Endothelial cell of umbilical vein (primary cell): ENCODE data around the gene DUSP19. TPM values are rescaled to one million over a fixed set of nuclear protein-coding genes. Genes with fewer than 3 reads are reported as not detected.

ENCODE experiments used
- BruUV-seq: library from RNA; stranded (reverse); fragments of 400-500 nt; replicated peaks from 2 replicates; lab custom pipeline; 2021; lab: Mats Ljungman, UMichigan
- CTCF ChIA-PET: fragments of 300-600, 350-600 bp; sonication (Branson Sonifier 250); formaldehyde crosslinking; loops from one replicate; lab custom pipeline; 2021; ENCODE audit warnings: antibody characterized with exemption, inconsistent platforms; lab: Charles Lee
- POLR2A ChIA-PET: fragments of 300-600, 350-600 bp; sonication (Branson Sonifier 250); formaldehyde crosslinking; loops from one replicate; lab custom pipeline; 2021; ENCODE audit warnings: antibody characterized with exemption, inconsistent platforms; lab: Charles Lee
- DNase-seq: peaks from one replicate; pipeline ENCODE4 v3.0.0-alpha.2; 2011; ENCODE audit warnings: low read depth, low spot score
- FAIRE-seq: peaks from 2 replicates; lab custom pipeline; 2011; peaks lifted over from hg19 to GRCh38; lab: Jason Lieb, UNC
- H2AFZ ChIP-seq: 2 replicates; pipeline ENCODE4 v1.6.0; 2012; ENCODE audit warnings: low read depth, low read length, control low read depth, inconsistent platforms
- H3K27ac ChIP-seq: 2 replicates; pipeline ENCODE4 v1.5.1; 2011; ENCODE audit warnings: low read depth, mild to moderate bottlenecking, control low read depth, low read length, moderate library complexity; ENCODE audit not compliant: insufficient read depth
- H3K27me3 ChIP-seq, 2 experiments: 2 replicates each; pipeline versions ENCODE4 v1.6.0 to v1.6.1; 2011; ENCODE audit warnings: low read length in 2 of 2, mixed read lengths in 1 of 2; ENCODE audit not compliant: control insufficient read depth in 2 of 2, insufficient read depth in 2 of 2
- H3K36me3 ChIP-seq, 2 experiments: 2 replicates in 1 of 2; 3 replicates in 1 of 2; pipeline ENCODE4 v1.5.1; 2011; ENCODE audit warnings: low read length in 2 of 2, mild to moderate bottlenecking in 1 of 2, moderate library complexity in 1 of 2; ENCODE audit not compliant: control insufficient read depth in 2 of 2, insufficient read depth in 2 of 2; ENCODE audit errors: extremely low read depth in 1 of 2
- H3K4me1 ChIP-seq: 3 replicates; pipeline ENCODE4 v1.5.1; 2011; ENCODE audit warnings: mild to moderate bottlenecking, low read length; ENCODE audit not compliant: control insufficient read depth, insufficient read depth; ENCODE audit errors: extremely low read depth
- H3K4me2 ChIP-seq: 2 replicates; pipeline ENCODE4 v1.6.1; 2011; ENCODE audit warnings: low read length, control low read depth, mixed read lengths; ENCODE audit not compliant: insufficient read depth
- H3K4me3 ChIP-seq, 3 experiments: fragments of 200-600 bp in 1 of 3; sonication (generic), shearing (Covaris generic) in 1 of 3; replicated peaks in 1 of 3; 2 replicates each; pipeline ENCODE4 v1.5.1; 2011 to 2016; ENCODE audit warnings: control low read depth in 3 of 3, low read length in 3 of 3, mild to moderate bottlenecking in 2 of 3, inconsistent platforms in 1 of 3, low read depth in 1 of 3, moderate library complexity in 1 of 3; ENCODE audit not compliant: insufficient read depth in 1 of 3
- H3K79me2 ChIP-seq: 2 replicates; pipeline ENCODE4 v1.6.0; 2012; ENCODE audit warnings: low read length, inconsistent platforms; ENCODE audit not compliant: control insufficient read depth, insufficient read depth
- H3K9ac ChIP-seq: replicated peaks from 2 replicates; pipeline ENCODE3; 2011; ENCODE audit warnings: low read length, control low read depth; ENCODE audit not compliant: insufficient read depth; ENCODE audit errors: extremely low read depth
- H3K9me1 ChIP-seq: replicated peaks from 3 replicates; pipeline ENCODE4 v1.6.0; 2011; ENCODE audit warnings: mild to moderate bottlenecking, low read length; ENCODE audit not compliant: control insufficient read depth, insufficient read depth; ENCODE audit errors: extremely low read depth
- H3K9me3 ChIP-seq: replicated peaks from 2 replicates; pipeline ENCODE4 v1.5.1; 2012; ENCODE audit warnings: low read length, inconsistent platforms; ENCODE audit not compliant: control insufficient read depth, insufficient read depth
- H4K20me1 ChIP-seq: replicated peaks from 2 replicates; pipeline ENCODE3; 2011; ENCODE audit warnings: mild to moderate bottlenecking, low read length; ENCODE audit not compliant: control insufficient read depth, insufficient read depth; ENCODE audit errors: extremely low read depth
- CTCF ChIP-seq, 2 donors: IDR thresholded peaks; 1 replicate in 1 of 2; 2 replicates in 1 of 2; pipeline ENCODE4 v1.5.1; 2011; ENCODE audit warnings: low read length in 2 of 2, mild to moderate bottlenecking in 2 of 2, moderate library complexity in 2 of 2, control low read depth in 1 of 2, inconsistent platforms in 1 of 2, low read depth in 1 of 2; ENCODE audit not compliant: insufficient read depth in 1 of 2; ENCODE audit errors: extremely low read depth in 1 of 2
- EZH2 ChIP-seq: IDR thresholded peaks from 2 replicates; pipeline ENCODE4 v1.6.1; 2012; ENCODE audit warnings: borderline replicate concordance, low read depth, mild to moderate bottlenecking, moderate library complexity, low read length, inconsistent platforms; ENCODE audit not compliant: severe bottlenecking
- FOS ChIP-seq: IDR thresholded peaks from 2 replicates; pipeline ENCODE4 v1.6.1; 2011; ENCODE audit warnings: mild to moderate bottlenecking, low read length, moderate library complexity, borderline replicate concordance; ENCODE audit not compliant: insufficient read depth
- GATA2 ChIP-seq: IDR thresholded peaks from 2 replicates; pipeline ENCODE4 v1.7.0; 2011; ENCODE audit warnings: low read depth, mild to moderate bottlenecking, moderate library complexity, mixed read lengths, low read length; ENCODE audit not compliant: insufficient read length, insufficient read depth
- JUN ChIP-seq: IDR thresholded peaks from 2 replicates; pipeline ENCODE4 v1.6.1; 2011; ENCODE audit warnings: borderline replicate concordance, low read depth; ENCODE audit not compliant: insufficient read length, insufficient read depth
- MAX ChIP-seq: IDR thresholded peaks from 2 replicates; pipeline ENCODE4 v1.6.1; 2011; ENCODE audit not compliant: insufficient read depth, insufficient read length
- MYC ChIP-seq: IDR thresholded peaks from one replicate; pipeline ENCODE4 v1.6.1; 2011; ENCODE audit warnings: mild to moderate bottlenecking, low read depth, low read length
- POLR2A ChIP-seq: IDR thresholded peaks from 2 replicates; pipeline ENCODE4 v1.6.1; 2012; ENCODE audit warnings: low read depth, mild to moderate bottlenecking, control low read depth, low read length
- POLR2AphosphoS5 ChIP-seq: IDR thresholded peaks from 2 replicates; pipeline ENCODE4 v1.6.1; 2012; ENCODE audit warnings: low read depth, mild to moderate bottlenecking, control low read depth, low read length, moderate library complexity; ENCODE audit not compliant: insufficient read depth
- dilution Hi-C: fragments of 300-500 bp; cut with MboI; formaldehyde crosslinking; loops from one replicate; pipeline ENCODE4 v1.15.0; 2019; ENCODE audit warnings: low sequenced_read_pairs; ENCODE audit not compliant: extremely low pct_ligation_motif_present
- intact Hi-C: fragments of 100-400 bp; cut with micrococcal nuclease; formaldehyde crosslinking; loops from one replicate; pipeline ENCODE4 v1.10.0; 2022
- polyA plus RNA-seq, 4 experiments: library from polyadenylated mRNA; depleted of rRNA in 3 of 4; stranded (reverse) in 3 of 4; unstranded in 1 of 4; fragments of >200 nt; gene quantifications; 2 replicates each; pipeline versions ENCODE4 v1.2.1 to v1.2.3, GENCODE V29; 2011 to 2012; ENCODE audit warnings: missing spikeins in 1 of 4
- total RNA-seq: library from RNA; stranded (reverse); gene quantifications from 2 replicates; pipeline ENCODE4 v1.2.3, GENCODE V29; 2021

The DUSP19 gene
- total and polyA plus RNA-seq, 2 donors (not counting 3 experiments of a cell fraction or from before 2014, with no cell fraction given): 0.69 to 1.9 TPM

- intact Hi-C loops: no loop called here
- H3K9me1 ChIP-seq: no peaks in the 10 kb centered on the region
- TF ChIP-seq CTCF (IDR thresholded peaks at IDR 0.05; ENCODE audit: extremely low read depth in 1 of 2, insufficient read depth in 1 of 2, low read depth in 1 of 2, low read length in 2 of 2): no peak
- TF ChIP-seq GATA2: no peak
- no peak for TF ChIP-seq MYC
- TF ChIP-seq FOS: no peak
- TF ChIP-seq POLR2A: no peak
- TF ChIP-seq JUN: no peak
- TF ChIP-seq MAX: no peak
- no peak for TF ChIP-seq POLR2AphosphoS5
- TF ChIP-seq EZH2: no peak
- dilution Hi-C loops: no loop called here
- H3K4me2 ChIP-seq: no peak overlapping the region
- no peak overlapping the region for H3K27ac ChIP-seq
- H3K79me2 ChIP-seq: no peaks in the 10 kb centered on the region
- H4K20me1 ChIP-seq: no peaks in the 10 kb centered on the region
- no peak overlapping the region for H2AFZ ChIP-seq
- H3K27me3 ChIP-seq: no peaks in the 10 kb centered on the region
- no peak overlapping the region for H3K4me3 ChIP-seq
- no peak overlapping the region for H3K9ac ChIP-seq
- no peaks in the 10 kb centered on the region for H3K36me3 ChIP-seq
- ChIA-PET POLR2A (no interaction called here), CTCF (no interaction called here)
- BruUV-seq: no TSS peak
- peaks cover 12% of the 10 kb centered on the region for H3K4me1 ChIP-seq
- H3K9me3 ChIP-seq: no peaks in the 10 kb centered on the region
- FAIRE-seq (no peak), DNase-seq (no peak)
Measured at GRCh38 chr2:183081911-183082310, 3.4 kb downstream of the DUSP19 start.
